GM18498 (cell line): ENCODE data around the gene DUXA.
"Not testable (repeated sequence)": the region's sequence is repeated elsewhere in the genome, so short reads cannot be mapped to it uniquely, and the experiment has no call there.

Experiments
- ATAC-seq: cut with Tn5 transposase; IDR thresholded peaks from one replicate; pipeline ENCODE4 v1.9.1; 2021; ENCODE audit warnings: mild to moderate bottlenecking, moderate library complexity; ENCODE audit not compliant: unreplicated experiment

Gene DUXA

DNA sequence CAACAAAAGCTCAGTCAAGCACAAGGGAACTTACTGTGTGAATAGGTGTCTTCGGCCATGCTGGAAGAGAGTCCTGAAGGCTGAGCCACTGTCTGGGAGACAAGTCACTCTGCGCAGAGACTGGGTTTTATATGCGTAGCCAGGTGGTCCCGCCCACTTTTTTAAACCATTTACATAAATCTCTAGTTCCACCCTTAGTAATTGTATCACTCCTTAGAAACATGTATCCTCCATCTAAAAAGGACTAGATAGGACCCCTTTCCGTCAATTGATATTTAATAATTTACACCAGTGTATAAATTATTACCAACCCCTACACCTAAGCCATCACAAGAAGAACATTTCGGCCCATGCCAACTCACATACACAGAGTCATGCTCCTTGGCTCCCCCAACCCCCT, at the start of gene DUXA:
Gene DUXA, minus strand, starts transcription at position 101 of the 400 bp plus-strand sequence. Its CDS starts 42 bp downstream, at position 59.
- ATAC-seq: no peak

DNA sequence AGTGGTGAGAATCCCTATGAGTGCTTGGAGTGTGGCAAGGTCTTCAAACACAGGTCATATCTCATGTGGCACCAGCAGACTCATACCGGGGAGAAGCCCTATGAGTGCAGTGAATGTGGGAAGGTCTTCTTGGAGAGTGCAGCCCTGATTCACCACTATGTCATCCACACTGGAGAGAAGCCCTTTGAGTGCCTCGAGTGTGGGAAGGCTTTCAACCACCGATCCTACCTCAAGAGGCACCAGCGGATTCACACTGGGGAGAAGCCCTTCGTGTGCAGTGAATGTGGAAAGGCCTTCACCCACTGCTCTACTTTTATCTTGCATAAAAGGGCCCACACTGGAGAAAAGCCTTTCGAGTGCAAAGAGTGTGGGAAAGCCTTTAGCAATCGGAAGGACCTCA, 44.8 kb upstream of the DUXA start:
- no peak for ATAC-seq

DNA sequence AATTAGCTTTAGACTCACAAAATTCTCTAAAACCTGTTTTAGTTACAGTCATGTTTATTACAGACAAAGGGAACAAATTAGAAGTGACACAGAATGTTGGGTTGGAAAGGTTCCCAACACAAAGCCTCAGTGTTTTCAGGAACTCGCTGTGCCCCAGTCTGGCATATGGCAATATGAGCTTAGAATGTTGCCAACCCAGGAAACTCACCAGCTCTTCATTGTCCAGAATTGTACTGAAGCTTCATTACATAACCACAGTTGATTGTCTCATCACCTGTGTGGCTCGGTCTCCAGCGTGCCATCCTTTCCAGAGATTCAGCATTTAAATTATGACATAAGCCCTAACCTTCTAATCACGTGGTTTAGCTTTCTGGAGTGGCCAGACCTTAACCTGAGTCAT, 43.1 kb upstream of the DUXA start:
- ATAC-seq: no peak

GRCh38 chr19:57202160-57202559, 34.9 kb upstream of the DUXA start:
- ATAC-seq: no peak

- ATAC-seq: not testable (repeated sequence)
These were observed 30.6 kb upstream of the DUXA start for GRCh38 chr19:57197874-57198273.

DNA sequence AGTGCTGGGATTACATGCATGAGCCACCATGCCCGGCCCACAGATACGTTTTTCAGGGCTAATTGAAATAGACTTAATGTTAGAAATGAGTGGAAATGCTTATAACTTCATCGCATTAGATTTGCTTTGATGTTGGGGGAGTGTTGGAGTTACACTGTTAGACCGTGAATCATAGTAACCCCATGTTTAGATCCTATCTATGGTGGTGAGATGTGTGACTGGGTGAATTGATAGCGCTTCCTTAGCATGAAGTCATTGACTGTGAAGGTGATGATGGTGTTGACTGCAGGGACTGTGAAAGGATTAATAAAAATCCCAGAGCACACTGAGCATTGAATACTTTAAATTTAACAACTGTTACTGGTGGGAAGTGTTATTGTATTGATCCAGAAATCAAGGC, 25.7 kb upstream of the DUXA start:
- no peak for ATAC-seq

- no peak for ATAC-seq
These were observed 24.8 kb upstream of the DUXA start for GRCh38 chr19:57192077-57192420.

DNA sequence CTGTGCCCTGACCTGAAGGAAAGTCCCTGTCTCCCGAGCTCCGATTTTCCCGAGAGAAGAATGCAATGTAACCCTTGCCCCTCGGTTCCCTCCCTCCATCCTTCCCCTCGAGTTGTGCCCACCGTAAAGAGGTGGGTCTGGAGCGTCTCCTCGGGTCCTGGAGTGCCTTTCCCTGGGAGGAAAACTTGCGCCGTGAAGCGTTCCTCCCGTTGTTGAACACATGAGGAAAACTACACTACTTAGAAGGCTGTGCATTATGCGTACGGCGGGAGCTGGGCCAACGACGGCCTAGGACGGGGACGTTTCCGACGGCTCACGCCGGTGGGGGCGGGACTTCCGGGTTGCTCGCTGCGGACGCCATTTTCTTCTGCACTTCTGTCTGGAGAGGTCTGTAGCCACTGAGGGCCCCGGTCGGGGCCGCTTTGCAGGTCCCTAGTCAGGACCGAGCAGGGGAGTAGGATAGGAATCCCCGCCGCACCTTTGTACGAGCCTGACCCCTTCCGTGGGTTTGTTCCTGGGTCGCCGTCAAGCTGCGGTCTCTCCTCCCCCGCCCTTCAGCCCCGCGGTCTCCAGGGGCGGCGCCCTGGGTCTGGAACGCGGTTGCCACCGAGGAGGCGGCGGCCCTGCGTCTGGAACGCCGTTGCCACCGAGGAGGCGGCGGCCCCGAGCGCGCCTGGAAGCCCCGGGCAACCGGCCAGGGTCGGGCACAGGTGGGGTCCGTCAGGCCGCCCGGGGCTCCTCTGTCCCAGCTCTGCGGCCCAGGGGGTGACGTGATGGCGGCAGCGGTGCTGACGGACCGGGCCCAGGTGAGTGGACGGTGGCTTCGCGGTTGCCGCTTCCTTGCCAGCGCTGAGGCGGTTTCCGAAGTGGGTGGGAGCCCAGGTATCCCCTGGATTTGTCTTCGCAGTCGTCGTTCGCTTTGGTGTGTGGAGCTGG, 24.1 kb upstream of the DUXA start, which contains the start of gene ZNF264:
Gene ZNF264, plus strand, starts transcription at position 360 of the 936 bp plus-strand sequence. Its CDS starts 414 bp downstream, at position 774.
- peak; percentile 97 for ATAC-seq

- no peak for ATAC-seq
These were observed 23.0 kb upstream of the DUXA start for GRCh38 chr19:57190301-57190700.

DNA sequence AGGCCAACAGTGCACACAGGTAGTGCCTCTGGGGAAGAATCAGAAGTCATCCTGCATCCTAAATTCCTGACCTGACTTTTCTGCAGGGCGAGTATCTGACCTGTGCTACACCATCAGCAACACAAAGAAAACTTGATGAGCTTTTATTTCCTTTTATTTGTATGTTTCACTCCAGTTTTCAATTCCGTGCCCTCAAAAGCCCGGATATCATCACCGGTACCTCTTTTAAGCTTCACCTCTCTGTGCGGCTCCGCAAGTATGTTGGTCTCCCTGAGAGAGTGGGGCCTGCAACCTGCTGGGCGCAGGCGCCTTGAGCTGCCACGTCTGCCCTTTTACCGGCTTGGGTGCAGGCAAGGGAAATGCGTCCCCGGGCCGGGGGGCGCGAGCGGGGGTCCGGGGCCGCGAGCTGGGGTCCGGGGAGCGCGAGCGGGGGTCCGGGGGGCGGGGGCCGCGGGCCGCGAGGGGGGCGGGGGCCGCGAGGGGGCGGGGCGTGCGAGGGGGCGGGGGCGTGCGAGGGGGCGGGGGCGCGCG, 4.3 kb upstream of the DUXA start:
- ATAC-seq: no peak

GRCh38 chr19:57165846-57166245, 1.4 kb downstream of the DUXA start:
- no peak for ATAC-seq

DNA sequence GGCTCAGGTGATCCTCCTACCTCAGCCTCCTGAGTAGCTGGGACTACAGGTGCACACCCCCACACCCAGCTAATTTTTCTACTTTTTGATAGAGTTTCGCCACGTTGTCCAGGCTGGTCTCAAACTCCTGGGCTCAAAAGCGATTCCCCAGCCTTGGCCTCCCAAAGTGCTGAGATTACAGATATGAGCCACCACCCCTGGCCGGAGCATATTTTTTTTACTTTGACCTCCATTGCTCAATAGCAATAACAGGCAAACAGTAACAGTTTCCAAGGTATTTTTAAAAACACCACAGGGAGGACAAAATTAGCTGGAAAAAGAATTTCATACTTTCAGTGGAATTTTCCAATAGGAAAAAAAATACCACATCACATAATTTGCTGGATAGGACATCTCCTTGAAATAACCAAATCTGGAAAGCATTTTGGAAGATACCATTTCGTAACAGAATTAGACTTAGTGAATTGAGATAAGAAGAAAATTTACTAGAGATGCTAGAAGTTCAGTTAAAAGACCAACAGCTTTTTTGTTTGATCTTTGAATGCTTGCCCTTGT, 5.2 kb downstream of the DUXA start:
- no peak for ATAC-seq

DNA sequence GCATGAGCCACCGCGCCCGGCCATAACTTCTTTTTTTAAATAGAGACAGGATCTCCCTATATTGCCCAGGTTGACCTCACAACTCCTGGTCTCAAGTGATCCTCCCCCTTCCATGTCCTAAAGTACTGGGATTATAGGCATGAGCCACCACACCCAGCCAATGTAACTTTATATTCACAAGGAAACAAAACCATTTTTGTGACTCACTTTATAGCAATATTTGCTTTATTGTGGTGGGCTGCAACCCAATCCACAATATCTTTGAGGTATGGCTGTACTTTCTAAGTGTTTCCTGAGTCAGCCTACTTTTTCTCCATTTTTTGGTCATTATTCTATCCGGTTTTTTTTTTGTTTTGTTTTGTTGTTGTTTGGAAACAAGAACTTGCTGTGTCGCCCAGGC, 14.4 kb downstream of the DUXA start:
- no peak for ATAC-seq

DNA sequence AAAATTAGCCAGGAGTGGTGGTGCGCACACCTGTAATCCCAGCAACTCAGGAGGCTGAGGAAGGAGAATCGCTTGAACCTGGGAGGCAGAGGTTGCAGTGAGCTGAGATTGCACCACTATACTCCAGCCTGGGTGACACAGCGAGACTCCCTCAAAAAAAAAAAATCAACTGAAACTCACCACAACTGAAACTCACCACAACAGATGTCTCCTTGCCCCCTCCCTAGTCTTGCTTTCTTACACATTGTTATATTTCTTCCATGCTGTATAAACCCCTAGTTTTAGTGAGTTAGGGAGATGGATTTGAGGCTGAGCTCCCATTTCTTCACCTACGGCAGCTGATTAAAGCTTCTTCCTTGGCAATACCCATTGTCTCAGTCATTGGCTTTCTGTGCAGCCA, 25.6 kb downstream of the DUXA start:
- no peak for ATAC-seq

GRCh38 chr19:57135797-57136196, 31.5 kb downstream of the DUXA start:
- no peak for ATAC-seq

DNA sequence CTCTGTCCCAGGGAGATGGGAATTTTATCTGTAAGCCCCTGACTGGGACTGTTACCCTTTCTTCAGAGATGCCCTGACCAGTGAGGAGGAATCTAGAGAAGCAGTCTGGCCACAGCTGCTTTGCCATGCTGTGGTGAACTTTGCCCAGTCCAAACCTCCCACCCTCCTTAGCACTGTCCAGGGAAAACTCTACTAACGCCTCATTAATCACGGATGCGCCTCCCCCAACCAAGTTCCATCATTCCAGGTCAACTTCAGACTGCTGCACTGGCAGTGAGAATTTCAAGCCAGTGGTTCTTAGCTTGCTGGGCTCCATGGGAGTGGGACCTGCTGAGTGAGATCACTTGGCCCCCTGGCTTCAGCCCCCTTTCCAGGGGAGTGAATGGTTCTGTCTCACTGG, 39.9 kb downstream of the DUXA start:
- not testable (repeated sequence) for ATAC-seq

GRCh38 chr19:57123882-57124281, 43.4 kb downstream of the DUXA start:
- no peak for ATAC-seq

GRCh38 chr19:57118848-57119247, 48.4 kb downstream of the DUXA start:
- no peak for ATAC-seq

DNA sequence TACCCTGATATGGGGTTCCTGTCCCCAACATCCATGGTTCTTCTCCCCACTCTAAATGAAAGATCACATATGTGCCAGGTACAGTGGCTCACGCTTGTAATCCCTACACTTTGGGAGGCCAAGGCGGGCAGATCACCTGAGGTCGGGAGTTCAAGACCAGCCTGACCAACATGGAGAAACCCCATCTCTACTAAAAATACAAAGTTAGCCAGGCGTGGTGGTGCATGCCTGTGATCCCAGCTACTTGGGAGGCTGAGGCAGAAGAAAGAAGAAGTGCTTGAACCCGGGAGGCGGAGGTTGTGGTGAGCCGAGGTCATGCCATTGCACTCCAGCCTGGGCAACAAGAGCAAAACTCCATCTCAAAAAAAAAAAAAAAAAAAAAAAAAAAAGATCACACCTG, 53.8 kb downstream of the DUXA start:
- not testable (repeated sequence) for ATAC-seq

- no peak for ATAC-seq
These were observed 56.0 kb downstream of the DUXA start for GRCh38 chr19:57111329-57111644.

DNA sequence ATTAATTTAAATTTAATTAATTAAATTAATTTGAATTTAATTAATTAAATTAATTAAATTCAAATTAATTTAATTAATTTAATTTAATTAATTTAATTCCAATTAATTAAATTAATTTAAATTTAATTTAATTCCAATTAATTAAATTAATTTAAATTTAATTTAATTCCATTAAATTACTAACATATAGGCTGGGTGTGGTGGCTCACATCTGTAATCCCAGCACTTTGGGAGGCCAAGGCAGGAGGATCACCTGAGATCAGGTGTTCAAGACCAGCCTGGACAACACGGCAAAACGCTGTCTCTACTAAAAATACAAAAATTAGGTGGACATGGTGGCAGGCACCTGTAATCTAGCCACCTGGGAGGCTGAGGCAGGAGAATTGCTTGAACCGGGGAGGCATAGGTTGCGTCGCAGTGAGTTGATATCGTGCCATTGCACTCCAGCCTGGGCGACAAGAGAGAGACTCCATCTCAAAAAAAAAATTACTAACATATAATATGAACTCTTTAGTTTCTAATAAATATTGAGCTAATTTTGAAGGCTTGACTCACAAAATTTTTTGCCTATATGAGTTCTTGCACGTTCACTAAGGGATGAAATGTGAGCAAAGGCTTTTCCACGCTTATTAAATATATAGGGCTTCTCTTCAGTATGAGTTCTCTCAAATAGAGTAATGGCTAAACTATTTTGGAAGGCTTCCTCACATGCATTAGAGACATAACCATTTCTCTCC, 56.5 kb downstream of the DUXA start:
- ATAC-seq: no peak
